Measurements from ENCODE around the gene C1orf198. TPM values are rescaled to one million over a fixed set of nuclear protein-coding genes. Genes with fewer than 3 reads are reported as not detected.

Gene C1orf198
- polyA plus RNA-seq, 2 of the 4 experiments (the other 2 are of a cell fraction): 12.0 to 20.4 TPM

- DNase-seq (ENCODE audit: low read depth in 1 of 2, low spot score in 1 of 2) (no peak), FAIRE-seq (no peak), ATAC-seq (no peak)
- Histone ChIP-seq H3K27ac (no peak overlapping the region), H3K9me3 (no peaks in the 10 kb centered on the region), H3K4me1 (no peaks in the 10 kb centered on the region), H3K4me2 (no peak overlapping the region), H3K4me3 (no peak overlapping the region)
- ChIA-PET POLR2A (no interaction called here), CTCF (interaction anchor here (1.4 to 5.4 kb wide), 2 partner anchors 416 to 811 kb away, joined by 3 to 65 read pairs; no protein-coding TSS in a partner anchor)
- no peak for TF ChIP-seq TP53 (CRISPR knock-in tag; IDR thresholded peaks at IDR 0.05)
- TF ChIP-seq HDAC2 (IDR thresholded peaks at IDR 0.05): no peak
- TF ChIP-seq ELK1 (IDR thresholded peaks at IDR 0.05; ENCODE audit: low read depth, low read length): no peak
- no peak for TF ChIP-seq FOSL2 (IDR thresholded peaks at IDR 0.05)
- no peak for TF ChIP-seq FOSL2 (CRISPR knock-in tag; IDR thresholded peaks at IDR 0.05)
- TF ChIP-seq MAFK (IDR thresholded peaks at IDR 0.05; ENCODE audit: partially characterized antibody): no peak
- no peak for TF ChIP-seq RCOR1 (IDR thresholded peaks at IDR 0.05; ENCODE audit: low read depth, low read length)
- no peak for TF ChIP-seq ZFP36 (IDR thresholded peaks at IDR 0.05; ENCODE audit: borderline replicate concordance, partially characterized antibody)
- TF ChIP-seq, protein P1, sequence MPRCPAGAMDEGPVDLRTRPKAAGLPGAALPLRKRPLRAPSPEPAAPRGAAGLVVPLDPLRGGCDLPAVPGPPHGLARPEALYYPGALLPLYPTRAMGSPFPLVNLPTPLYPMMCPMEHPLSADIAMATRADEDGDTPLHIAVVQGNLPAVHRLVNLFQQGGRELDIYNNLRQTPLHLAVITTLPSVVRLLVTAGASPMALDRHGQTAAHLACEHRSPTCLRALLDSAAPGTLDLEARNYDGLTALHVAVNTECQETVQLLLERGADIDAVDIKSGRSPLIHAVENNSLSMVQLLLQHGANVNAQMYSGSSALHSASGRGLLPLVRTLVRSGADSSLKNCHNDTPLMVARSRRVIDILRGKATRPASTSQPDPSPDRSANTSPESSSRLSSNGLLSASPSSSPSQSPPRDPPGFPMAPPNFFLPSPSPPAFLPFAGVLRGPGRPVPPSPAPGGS (IDR thresholded peaks at IDR 0.05): no peak
- TF ChIP-seq POLR2AphosphoS2 (conservative IDR thresholded peaks at IDR 0.05; ENCODE audit: low read length): no peak
- TF ChIP-seq GATA3 (IDR thresholded peaks at IDR 0.05; ENCODE audit: borderline replicate concordance): no peak
- TF ChIP-seq HEYL (CRISPR knock-in tag; IDR thresholded peaks at IDR 0.05): no peak
- TF ChIP-seq CHD2 (IDR thresholded peaks at IDR 0.05; ENCODE audit: low read length, partially characterized antibody): no peak
- TF ChIP-seq FOSB (CRISPR knock-in tag; IDR thresholded peaks at IDR 0.05): no peak
- no peak for TF ChIP-seq CBX8 (IDR thresholded peaks at IDR 0.05)
- 63% methylated on average over 17 of the region's 19 CpGs for WGBS (ENCODE audit: missing lambda C conversion rate)
These were observed 73.3 kb downstream of the C1orf198 start for GRCh38 chr1:230794871-230795605.

- no peak for DNase-seq (ENCODE audit: low read depth in 1 of 2, low spot score in 1 of 2)
- Histone ChIP-seq H3K9me3 (no peaks in the 10 kb centered on the region), H3K27ac (no peak overlapping the region), H3K4me2 (no peak overlapping the region), H3K4me3 (no peak overlapping the region), H3K4me1 (no peaks in the 10 kb centered on the region)
- FAIRE-seq: no peak
- WGBS (ENCODE audit: missing lambda C conversion rate): 38% methylated on average over 5 of the region's 5 CpGs
- POLR2A ChIA-PET: no interaction called here
- CTCF ChIA-PET: interaction anchor here (1.4 kb wide), 1 partner anchor 811 kb away, joined by 3 read pairs; no protein-coding TSS in a partner anchor
- no peak for ATAC-seq
- no peak for TF ChIP-seq ZC3H11A (IDR thresholded peaks at IDR 0.05)
- no peak for TF ChIP-seq GATA3 (IDR thresholded peaks at IDR 0.05; ENCODE audit: borderline replicate concordance)
- no peak for TF ChIP-seq ZFP36 (IDR thresholded peaks at IDR 0.05; ENCODE audit: borderline replicate concordance, partially characterized antibody)
- TF ChIP-seq FOSL2 (IDR thresholded peaks at IDR 0.05): no peak
- no peak for TF ChIP-seq FOSL2 (CRISPR knock-in tag; IDR thresholded peaks at IDR 0.05)
- no peak for TF ChIP-seq RNF2 (IDR thresholded peaks at IDR 0.05; ENCODE audit: borderline replicate concordance, low read depth)
- TF ChIP-seq, protein P2, sequence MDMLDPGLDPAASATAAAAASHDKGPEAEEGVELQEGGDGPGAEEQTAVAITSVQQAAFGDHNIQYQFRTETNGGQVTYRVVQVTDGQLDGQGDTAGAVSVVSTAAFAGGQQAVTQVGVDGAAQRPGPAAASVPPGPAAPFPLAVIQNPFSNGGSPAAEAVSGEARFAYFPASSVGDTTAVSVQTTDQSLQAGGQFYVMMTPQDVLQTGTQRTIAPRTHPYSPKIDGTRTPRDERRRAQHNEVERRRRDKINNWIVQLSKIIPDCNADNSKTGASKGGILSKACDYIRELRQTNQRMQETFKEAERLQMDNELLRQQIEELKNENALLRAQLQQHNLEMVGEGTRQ (IDR thresholded peaks at IDR 0.05): no peak
- TF ChIP-seq CBX2 (IDR thresholded peaks at IDR 0.05; ENCODE audit: borderline replicate concordance, low read depth): no peak
These were observed 73.9 kb downstream of the C1orf198 start for GRCh38 chr1:230794431-230794830.

DNA sequence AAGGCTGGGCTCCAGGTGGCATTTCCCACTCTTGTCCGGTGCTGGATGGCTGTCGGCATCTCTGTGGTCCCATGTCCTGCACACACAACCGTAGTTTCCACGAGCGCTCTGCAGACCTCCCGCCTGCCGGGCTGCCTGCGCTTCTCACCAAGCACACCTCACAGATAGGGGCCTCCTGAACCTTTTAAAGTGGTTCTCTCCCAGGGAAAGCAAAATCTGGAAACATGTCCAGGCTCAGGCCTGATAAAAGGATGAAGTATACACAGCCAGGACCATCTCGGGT is 74.9 kb downstream of the C1orf198 start:
- 76% methylated on average over 9 of the region's 9 CpGs for WGBS (ENCODE audit: missing lambda C conversion rate)
- Histone ChIP-seq H3K9me3 (no peaks in the 10 kb centered on the region), H3K4me1 (no peaks in the 10 kb centered on the region), H3K27ac (no peak overlapping the region), H3K4me3 (no peak overlapping the region), H3K4me2 (no peak overlapping the region)
- ATAC-seq (no peak), FAIRE-seq (no peak), DNase-seq (ENCODE audit: low read depth in 1 of 2, low spot score in 1 of 2) (no peak)
- ChIA-PET POLR2A (no interaction called here), CTCF (no interaction called here)
- TF ChIP-seq, protein P3, sequence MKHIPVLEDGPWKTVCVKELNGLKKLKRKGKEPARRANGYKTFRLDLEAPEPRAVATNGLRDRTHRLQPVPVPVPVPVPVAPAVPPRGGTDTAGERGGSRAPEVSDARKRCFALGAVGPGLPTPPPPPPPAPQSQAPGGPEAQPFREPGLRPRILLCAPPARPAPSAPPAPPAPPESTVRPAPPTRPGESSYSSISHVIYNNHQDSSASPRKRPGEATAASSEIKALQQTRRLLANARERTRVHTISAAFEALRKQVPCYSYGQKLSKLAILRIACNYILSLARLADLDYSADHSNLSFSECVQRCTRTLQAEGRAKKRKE (CRISPR knock-in tag; IDR thresholded peaks at IDR 0.05; ENCODE audit: low read depth): no peak
- TF ChIP-seq FOSL2 (IDR thresholded peaks at IDR 0.05): no peak
- TF ChIP-seq FOSL2 (CRISPR knock-in tag; IDR thresholded peaks at IDR 0.05): no peak
- no peak for TF ChIP-seq JUN (IDR thresholded peaks at IDR 0.05)
- no peak for TF ChIP-seq RCOR1 (IDR thresholded peaks at IDR 0.05; ENCODE audit: low read depth, low read length)
- no peak for TF ChIP-seq EP300 (IDR thresholded peaks at IDR 0.05)
- no peak for TF ChIP-seq PBX3 (IDR thresholded peaks at IDR 0.05)
- no peak for TF ChIP-seq HDAC2 (IDR thresholded peaks at IDR 0.05)
- TF ChIP-seq NPAS2 (CRISPR knock-in tag; IDR thresholded peaks at IDR 0.05; ENCODE audit: borderline replicate concordance): no peak
- no peak for TF ChIP-seq MYC (IDR thresholded peaks at IDR 0.05; ENCODE audit: borderline replicate concordance, low read length)
- TF ChIP-seq ESRRA (IDR thresholded peaks at IDR 0.05; ENCODE audit: borderline replicate concordance, low read length): no peak
- TF ChIP-seq ZFP36 (IDR thresholded peaks at IDR 0.05; ENCODE audit: borderline replicate concordance, partially characterized antibody): no peak
- TF ChIP-seq CBX8 (IDR thresholded peaks at IDR 0.05): no peak
- no peak for TF ChIP-seq ZC3H11A (IDR thresholded peaks at IDR 0.05)
- no peak for TF ChIP-seq CEBPB (IDR thresholded peaks at IDR 0.05)
- no peak for TF ChIP-seq MAZ (IDR thresholded peaks at IDR 0.05; ENCODE audit: borderline replicate concordance, low read depth, low read length)
- no peak for TF ChIP-seq KDM5A (IDR thresholded peaks at IDR 0.05)
